GM12874 (cell line): ENCODE measurements around the gene TEX2.

Experiments used
- CTCF ChIP-seq: IDR thresholded peaks from 2 replicates; pipeline ENCODE4 v1.5.1; 2011; ENCODE audit warnings: low read depth, mild to moderate bottlenecking, control low read depth, low read length, moderate library complexity; ENCODE audit not compliant: insufficient read depth

Gene TEX2

GRCh38 chr17:64113006-64113405 lies 150.1 kb downstream of the TEX2 start:
- TF ChIP-seq CTCF: no peak

GRCh38 chr17:64111831-64112230 lies 151.2 kb downstream of the TEX2 start:
- TF ChIP-seq CTCF: no peak

- no peak for TF ChIP-seq CTCF
These were observed 152.5 kb downstream of the TEX2 start for GRCh38 chr17:64110379-64111152.

GRCh38 chr17:64109400-64109799 lies 153.7 kb downstream of the TEX2 start:
- TF ChIP-seq CTCF: no peak

GRCh38 chr17:64107500-64108236 lies 155.4 kb downstream of the TEX2 start:
- no peak for TF ChIP-seq CTCF

GRCh38 chr17:64106918-64107317 lies 156.1 kb downstream of the TEX2 start:
- no peak for TF ChIP-seq CTCF

GRCh38 chr17:64103391-64104364 lies 159.4 kb downstream of the TEX2 start:
- no peak for TF ChIP-seq CTCF
